ENCODE measurements around the gene SMIM24.
A peak's percentile ranks its signal among the peaks of the same experiment; 100 is the strongest.
"Not testable (repeated sequence)": the region's sequence is repeated elsewhere in the genome, so short reads cannot be mapped to it uniquely, and the experiment has no call there.

Gene SMIM24

DNA sequence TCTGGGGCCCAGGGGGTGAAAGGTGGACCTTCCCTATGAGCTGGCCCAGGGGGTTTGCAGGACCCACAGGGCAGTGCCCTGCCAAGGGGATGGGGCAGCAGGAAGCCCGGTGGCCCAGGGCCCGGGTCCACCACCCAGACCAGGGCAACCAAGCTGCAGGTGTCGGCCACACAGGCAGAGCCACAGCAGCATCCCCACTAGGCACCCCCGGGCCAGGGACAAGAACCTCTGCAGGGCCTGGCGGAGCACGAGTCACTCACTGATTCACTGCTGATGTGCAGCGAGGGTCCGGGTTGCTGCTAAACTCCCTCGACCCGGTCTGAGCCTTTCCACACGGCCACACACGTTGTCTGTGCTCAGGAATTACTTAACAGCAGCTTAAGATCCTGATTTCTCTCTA is 34.6 kb upstream of the SMIM24 start:
- DNase-seq (ENCODE audit: low read depth), result no peak

DNA sequence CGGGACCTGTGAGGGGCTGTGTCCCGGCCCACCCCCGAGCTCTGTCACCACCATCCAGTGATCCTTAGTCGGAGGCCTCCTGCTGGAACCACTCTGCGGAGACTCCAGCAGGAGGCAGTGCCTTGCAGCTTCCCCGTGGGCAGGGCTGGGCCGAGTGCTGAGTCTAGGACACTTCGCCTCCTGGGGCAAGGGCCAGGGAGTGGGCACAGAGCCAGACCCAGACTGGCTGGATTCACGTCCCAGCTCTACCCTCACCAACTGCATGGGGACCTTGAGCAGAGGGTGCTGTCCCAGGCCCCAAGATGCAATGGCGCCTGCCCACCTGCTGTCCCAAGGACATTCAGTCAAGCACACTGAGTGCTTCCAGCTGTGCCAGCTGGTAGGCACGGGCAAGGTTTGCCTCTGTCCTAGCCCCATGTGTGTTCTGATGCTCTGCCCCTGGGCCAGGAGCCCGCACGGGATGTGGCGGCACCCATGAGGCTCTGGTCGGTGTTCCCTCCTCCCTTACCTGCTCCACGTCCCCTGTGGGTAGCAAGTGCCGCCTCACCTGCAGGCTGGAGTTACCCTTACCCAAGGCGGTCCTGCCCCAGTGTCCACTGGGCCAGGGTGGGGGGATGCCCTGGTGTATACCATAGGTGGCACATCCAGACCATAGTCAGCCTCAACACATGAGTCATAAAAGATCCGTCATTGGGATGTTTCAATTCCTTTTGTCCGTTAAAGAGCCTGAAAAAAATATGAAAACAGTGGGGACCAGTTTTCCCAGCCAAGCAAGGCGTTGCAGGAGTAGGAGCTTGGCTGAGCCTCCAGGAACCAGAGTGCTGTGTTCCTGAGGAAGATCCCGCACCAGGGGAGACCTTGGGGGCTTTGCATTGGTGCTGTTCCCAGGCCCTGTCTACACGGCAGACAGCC is 33.2 kb upstream of the SMIM24 start:
- DNase-seq (ENCODE audit: low read depth), result no peak

DNA sequence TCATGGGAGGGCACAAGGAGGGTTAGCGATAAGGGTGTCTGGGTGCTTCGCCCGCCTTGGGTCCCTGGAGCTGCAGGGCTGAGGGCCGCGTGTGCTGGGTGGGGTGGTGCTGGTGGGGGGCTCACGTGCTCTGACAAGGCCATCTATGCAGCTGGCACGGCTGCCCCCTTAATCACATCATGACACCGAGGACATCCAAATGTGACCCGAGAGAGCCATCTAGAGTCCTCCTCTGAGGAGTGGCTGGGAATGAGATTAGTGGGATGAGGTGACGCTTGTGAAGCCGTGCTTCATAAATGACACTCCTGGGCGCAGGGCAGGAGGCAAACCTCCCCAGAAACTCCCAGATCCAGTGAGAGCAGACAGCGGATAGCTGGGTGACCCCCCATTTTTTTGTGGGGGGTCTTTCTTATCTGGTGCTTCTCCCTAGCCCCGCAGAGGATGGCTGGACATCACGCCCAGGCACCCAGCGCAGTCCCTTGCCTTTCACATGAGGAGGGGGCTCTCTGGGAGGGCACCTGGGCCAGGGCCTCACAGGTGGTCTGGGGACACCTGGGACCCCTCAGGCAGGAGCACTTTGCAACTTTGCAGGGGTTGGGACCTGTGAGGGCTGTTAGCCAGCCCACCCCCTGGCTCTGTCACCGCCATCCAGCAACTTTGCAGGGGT is 32.4 kb upstream of the SMIM24 start:
- no peak for DNase-seq (ENCODE audit: low read depth)

DNA sequence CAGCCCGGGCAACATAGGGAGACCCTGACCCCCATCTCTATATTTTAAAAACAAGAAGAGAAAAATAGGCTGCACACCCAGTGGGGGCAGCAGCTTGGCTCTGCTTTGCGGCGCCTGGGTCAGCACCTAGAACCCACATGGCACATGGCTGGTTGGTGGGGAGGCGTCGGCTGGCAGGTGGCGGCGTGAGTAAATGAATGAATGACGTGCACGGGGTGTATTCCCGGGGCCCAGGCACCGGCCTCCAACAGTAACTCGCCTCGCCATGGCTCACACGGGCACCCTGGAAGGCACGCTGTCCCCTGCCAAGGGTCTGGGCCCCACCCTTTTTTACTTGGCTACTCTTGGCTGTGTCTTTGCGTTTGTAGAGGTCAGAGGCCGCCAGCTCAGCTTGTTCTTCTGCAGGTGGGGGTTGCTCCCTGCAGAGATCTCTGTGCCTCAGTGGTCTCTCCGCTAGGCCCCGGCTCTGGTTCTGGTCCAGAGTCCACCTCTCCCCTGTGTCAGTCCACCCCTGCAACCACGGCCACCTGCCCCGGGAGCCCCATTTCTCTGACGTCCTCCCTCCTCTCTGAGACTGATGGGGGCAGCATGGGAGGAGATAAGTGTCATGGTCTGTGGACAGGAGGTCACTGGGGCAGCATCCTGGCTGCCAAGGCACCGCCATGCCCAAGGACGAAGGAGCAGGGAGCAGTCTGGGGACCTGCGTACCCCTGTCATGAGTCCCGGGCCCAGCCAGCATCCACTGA is 31.4 kb upstream of the SMIM24 start:
- DNase-seq (ENCODE audit: low read depth), result no peak

DNA sequence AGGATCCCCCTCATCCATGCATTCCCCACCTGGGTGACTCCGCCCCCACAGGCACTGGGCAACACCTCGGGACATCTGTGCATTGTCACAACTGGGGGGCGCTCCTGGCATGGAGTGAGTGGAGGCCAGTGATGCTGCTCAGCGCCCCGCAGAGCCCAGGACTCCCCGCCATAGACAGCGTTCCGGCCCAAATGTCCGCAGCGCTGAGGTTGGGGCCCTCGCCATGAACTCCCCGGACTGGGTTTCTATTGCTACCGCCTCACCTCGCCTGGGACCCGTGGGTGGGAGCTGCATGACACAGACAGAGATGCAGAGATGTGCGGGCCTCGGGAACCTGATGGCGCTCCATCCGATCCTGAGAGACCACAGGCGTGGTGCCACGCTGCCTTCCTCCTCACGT is 30.4 kb upstream of the SMIM24 start:
- DNase-seq (ENCODE audit: low read depth), result no peak

DNA sequence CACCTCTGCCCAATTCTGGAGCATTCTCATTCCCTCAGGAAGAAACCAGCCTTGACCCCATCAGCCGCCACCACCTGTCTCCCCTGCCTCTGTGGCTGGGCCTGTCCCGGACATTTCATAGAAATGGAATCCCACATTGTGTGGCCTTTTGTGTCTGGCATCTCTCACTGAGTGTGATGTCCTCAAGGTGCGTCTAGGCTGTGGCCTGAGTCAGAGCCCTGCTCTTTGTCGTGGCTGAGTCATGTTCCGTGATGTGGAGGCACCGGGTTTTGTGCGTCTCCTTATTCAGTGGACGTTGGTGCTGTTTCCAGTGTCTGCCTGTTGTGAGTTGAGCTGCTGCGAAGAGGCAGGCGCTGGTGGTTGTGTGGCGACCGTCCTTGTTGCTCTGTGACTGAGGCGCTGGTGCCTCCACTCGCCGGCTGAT is 29.3 kb upstream of the SMIM24 start:
- DNase-seq (ENCODE audit: low read depth), result no peak

DNA sequence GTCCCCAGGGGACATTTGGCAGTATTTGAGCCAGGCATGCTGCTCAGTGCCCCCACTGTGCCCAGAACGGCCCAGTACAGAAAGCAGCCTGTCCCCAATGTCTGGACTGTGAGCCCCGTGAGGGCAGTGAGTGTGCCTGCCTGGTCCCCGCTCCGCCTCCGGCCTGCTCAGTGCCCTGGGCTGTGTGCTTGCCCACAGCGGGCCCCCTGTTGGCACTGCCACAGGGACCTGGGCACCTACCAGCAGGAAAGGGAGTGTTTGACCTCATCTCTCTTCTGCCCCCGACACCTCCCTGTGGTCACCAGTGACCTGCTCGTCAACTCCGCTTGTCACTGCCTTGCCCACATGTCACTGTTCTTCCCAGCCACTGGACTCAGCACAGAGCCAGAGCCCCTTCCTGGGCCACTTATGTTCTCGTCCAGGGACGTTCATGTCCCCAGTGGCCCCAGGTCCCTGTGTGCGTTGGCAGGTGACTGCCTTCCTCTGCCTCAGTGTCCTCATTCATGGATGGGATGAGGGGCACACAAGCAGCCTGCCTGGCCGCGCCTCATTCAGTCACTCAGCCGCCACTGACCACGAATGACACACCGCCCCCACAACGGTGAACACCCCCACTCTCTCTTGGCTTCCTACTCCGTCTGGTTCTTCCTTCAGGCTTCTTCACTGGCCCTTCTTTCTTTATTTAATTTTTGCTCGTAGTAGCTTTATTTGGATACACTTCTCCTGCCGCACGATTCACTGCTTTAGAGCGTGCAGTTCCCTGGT is 28.6 kb upstream of the SMIM24 start:
- no peak for DNase-seq (ENCODE audit: low read depth)

DNA sequence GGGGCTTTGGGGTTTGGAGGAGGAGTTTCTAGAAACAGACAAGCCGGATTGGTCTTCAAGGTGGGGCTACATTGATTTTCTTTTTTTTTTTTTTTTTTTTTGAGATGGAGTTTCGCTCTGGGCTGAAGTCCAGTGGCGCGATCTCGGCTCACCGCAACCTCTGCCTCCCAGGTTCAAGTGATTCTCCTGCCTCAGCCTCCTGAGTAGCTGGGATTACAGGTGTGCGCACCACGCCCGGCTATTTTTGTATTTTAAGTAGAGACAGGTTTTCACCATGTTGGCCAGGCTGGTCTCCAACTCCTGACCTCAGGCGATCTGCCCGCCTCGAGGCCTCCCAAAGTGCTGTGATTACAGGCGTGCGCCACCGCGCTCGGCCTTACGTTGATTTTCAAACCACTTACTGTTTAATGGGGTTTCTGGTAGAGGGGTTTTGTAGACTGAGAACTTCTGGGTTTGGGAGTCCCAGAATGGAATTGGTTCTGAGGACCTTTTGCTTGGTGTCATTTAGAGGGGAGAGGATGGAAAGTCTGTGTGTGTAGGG is 27.9 kb upstream of the SMIM24 start:
- DNase-seq (ENCODE audit: low read depth), result not testable (repeated sequence)

DNA sequence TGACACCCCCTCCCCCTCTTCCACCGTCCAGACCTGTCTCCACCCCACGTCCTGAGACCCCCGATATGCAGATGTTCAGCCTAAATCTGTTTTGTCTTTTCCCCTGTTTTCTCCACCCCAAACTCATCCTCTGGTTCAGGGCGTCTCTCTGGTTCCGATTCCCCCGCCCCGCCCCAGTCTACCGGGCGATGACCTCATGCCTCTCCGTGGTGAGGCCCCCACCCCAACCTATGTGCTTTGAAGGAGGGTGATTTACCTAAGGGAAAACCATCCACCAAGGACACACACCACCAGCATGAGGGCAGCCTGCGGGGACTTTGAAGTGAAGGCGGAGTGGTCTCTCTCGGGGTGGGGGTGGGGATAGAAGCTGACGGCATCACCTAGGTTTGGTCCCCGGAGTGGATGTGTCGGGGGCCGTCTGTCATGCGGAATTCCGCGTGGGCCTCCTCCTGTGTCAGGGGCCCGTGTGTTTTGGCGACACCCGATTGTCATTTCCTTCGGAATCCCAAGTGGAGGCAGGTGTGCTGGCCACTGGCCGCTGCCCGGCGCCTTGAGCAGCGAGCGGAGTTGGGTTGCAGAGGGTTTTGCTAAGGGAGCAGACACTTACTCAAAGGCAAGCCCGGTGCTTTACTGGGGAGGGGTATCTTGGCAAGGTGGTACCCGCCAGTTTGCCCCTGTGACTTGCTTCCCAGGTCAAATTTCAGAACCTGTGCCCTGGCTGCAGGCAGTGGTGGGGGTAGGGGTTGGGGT is 27.2 kb upstream of the SMIM24 start:
- DNase-seq (ENCODE audit: low read depth), result no peak

DNA sequence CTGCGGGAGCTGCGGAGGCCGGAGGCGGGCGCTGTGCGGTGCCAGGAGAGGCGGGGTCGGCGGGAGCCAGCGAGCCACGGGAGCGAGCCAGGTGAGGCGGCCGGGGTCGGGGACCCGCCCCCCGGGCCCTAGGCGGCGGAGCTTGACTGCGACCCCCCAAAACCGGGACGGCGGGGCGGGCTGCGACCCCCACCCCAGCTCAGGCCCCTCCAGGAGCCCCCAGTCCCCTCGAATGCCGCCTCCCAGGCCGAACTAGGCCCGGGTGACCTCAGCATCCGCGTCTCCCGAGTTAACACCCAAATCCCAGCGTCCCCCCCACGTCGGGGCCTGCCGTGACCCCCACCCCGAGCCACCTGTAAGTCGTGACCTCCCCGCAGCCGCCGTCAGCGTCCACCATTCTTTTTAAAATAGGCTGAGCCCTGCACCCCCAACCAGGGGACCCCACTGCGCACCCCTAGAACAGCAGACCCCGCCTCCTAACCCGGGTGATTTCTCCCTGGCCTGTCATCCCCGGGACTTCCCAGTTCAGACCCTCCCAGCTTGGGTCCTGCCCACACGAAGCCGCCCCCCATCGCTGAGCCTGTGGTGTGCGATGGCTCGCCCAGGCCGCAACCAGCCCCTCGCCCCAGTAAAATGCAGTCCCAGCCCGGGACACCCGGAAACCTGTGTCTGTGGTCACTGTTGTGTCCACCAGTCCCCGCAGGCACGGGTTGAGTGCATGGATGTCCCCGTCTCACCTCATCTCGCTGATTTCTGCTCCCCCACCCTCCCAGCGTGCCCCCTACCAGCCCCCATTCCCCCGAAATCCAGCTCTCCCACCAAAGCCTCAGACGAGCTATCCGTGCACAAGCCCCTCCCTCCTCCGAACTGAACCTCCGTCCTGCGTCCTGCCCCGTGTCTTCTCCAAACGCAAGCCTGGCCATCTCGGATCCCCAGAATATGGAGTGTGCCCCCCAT is 26.3 kb upstream of the SMIM24 start:
- DNase-seq (ENCODE audit: low read depth), result no peak

DNA sequence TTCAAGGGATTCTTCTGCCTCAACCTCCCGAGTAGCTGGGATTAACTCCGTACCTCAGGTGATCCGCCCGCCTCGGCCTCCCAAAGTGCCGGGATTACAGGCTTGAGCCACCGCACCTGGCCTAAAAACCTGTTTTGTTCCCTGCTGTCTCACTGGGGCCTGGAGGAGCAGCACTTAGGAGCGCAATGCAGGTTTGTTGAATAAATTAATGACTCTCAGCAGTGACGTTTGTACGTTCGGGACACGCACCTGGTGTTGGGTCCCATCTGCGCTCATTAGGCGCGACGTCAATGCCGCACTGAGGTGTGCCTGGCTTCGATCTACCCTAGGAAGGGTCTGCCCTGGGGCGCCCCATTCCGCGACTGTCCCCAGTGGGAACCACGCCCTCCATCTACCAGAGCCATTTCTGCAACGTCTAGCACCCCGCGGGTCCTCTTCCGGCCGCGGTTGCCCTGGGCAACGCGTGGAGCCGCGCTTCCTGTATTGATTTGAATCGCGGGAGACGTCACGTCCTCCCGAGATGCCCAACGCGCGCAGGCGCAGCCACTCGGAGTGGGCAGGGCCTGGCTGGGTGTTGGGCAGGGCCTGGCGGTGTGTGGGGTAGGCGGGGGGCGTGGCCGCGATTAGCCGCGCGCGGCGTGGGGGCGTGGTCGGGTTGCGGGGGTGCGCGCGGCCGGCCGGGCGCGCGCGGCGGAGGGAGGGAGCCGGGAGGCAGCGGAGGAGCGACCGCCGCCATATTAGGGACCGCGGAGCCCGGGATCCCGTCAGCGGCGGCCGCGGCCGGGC is 25.5 kb upstream of the SMIM24 start, which contains the start of gene FZR1:
FZR1 (plus strand) TSS at position 714 of the 786 bp plus-strand sequence. CDS start 16,679 bp downstream, outside the sequence.
- DNase-seq (ENCODE audit: low read depth), result peak; percentile 99

DNA sequence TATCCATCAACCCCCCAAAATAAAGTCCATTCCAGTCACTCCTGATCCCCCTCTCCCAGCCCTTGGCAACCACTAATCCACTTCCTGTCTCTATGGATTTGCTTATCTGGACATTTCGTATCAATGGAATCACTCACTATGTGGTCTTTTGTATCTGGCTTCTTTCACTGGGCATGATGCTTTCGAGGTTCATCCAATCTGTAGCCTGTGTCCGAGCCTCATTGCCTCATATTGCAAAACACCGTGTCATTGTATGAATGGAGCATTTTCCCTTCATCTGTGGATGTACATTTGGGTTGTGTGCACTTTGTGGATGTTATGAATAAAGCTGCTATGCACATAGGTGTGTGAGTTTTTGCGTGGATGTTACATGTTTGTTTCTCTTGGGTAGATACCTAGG is 24.4 kb upstream of the SMIM24 start:
- DNase-seq (ENCODE audit: low read depth), result no peak

DNA sequence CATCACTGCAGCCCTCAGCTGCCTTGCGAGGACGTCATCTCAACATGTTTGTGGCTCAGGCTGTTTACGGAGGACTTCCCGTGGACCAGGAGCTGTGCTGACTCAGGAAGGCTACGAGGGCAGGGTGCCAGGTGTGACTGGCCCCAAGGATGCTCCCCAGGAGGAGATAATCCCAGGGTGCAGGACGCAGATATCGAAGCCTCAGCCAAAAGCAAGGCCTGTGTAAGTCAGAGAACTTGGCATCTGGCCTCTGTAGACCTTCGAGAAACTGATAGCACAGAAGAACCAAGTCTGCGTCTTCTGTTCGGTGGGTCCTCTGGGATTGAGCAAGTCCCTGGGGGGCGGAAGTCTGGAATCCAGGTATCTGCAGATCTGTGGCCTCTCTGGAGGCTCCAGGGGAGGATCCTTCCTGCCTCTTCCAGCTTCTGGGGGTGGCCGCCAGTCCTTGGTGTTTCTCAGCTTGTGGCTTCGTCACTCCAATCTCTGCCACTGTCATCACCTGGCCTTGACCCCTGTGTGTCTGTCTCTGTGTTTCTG is 22.8 kb upstream of the SMIM24 start:
- DNase-seq (ENCODE audit: low read depth), result no peak

DNA sequence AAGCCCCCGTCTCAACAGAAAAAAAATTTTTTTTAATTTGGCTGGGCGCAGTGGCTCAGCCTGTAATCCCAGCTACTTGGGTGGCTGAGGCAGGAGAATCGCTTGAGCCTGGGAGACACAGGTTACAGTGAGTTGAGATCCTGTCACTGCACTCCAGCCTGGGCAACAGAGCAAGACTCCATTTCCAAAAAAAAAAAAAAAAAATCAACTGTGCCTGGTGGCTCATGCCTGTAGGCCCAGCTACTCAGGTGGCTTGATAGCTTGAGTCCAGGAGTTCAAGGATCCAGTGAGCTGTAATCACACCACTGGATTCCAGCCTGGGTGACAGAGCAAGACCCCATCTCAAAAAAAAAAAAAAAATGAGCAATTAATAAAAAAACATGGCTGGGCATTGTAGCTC is 21.5 kb upstream of the SMIM24 start:
- DNase-seq (ENCODE audit: low read depth), result no peak

DNA sequence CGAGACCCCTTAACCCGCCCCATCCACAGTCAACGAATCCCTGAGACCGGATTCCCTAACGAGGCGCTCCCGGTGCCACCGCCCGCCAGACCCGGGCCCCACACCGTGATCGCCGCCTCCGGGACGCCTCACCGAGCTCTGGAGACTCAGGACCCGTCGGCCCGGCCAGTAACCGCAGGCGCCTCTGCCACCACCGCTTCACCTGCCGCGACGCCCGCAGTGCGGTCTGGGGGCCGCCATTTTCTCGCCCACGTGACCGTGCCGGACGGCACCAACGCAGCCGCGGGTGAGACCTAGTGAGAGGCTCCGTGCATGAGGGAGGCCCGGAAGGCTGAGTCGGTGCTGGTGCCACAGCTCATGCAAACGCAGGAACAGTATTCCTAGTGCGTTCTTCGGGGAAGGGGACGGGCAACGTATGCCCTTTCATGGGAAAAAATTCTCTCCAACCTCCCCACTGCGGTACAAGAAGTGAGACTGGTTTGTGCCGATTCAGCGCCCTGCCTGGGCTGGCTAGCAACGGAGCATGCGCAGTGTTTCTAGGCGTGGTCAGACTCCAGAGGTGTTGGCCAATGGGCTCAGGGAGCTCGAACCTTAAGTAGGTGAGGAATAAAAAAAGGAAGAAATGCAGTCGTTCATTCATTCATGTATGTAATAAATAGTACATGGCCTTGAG is 20.2 kb upstream of the SMIM24 start, which contains the start of gene DOHH:
DOHH (minus strand) TSS at position 246 of the 673 bp plus-strand sequence. CDS start 3,860 bp downstream, outside the sequence.
- peak; percentile 98 for DNase-seq (ENCODE audit: low read depth)

DNA sequence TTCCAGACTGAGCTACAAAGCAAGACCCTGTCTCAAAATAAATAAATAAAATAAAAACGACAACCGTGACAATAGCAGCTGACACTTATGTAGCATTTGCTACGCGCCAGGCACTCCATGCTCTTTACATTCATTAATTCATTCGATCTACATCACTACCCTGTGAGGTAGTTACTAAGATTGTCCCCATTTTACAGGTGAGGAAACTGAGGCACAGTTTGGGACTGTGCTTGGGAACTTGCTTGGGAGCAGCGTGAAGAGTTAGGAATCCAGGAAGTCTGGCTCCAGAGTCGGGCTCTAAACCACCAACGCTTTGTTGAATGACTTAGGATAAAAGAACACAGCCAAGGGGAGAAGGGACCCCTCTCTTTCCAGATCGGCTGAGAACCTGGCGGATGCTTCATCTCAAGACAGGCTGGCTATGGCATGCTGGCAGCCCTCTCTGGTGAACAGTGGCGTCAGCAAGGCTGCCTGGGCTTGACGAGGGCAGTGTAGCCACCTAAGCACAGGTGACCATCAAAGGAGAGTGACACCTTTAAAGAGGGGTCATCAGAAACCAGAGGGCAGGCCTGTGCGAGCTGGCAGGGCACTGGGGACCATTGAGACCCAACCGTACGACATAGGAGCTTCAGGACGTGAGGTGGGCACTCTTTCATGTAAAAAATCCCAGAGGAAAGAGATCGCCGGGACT is 19.6 kb upstream of the SMIM24 start:
- DNase-seq (ENCODE audit: low read depth), result no peak

Measured in activated T-cell treated with anti-CD3 and anti-CD28 coated beads for 24 hours (primary cell).